HG03159 (cell line): Measurements from ENCODE around the gene TENT4A.

Source experiments
- ATAC-seq: cut with Tn5 transposase; IDR thresholded peaks from one replicate; pipeline ENCODE4 v1.9.1; 2021; ENCODE audit warnings: mild to moderate bottlenecking, moderate library complexity; ENCODE audit not compliant: unreplicated experiment

TENT4A gene

DNA sequence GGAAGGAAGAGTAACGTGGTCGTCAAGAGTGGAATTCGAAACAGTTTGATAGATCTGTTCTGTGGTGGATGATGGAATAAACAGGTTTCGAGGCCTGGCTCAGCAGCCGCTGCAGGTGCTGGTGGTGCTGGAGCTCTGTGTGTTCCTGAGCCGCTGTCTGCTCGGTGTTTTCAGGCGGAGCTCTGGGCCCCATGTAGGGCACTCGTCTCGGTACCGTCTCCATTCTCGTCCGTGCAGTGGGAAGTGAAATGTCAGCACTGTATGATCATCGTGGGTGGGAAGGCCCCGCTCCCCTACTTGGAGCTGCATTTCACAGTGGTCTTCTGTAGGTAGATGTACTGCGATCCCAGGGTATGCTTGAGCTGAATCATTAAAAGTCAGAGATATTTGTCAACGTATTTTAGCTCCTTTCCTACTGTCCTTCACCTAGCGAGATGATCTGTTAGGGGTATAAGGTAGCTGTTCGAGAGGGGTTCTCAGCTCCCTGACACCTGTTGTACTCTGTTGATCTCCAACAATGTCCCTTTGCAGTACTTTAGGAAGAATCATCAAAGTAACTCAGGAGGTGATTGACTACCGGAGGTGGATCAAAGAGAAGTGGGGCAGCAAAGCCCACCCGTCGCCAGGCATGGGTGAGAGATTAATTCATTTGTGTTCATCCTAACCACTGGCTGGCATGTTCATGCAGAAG lies 35.9 kb downstream of the TENT4A start:
- no peak for ATAC-seq

DNA sequence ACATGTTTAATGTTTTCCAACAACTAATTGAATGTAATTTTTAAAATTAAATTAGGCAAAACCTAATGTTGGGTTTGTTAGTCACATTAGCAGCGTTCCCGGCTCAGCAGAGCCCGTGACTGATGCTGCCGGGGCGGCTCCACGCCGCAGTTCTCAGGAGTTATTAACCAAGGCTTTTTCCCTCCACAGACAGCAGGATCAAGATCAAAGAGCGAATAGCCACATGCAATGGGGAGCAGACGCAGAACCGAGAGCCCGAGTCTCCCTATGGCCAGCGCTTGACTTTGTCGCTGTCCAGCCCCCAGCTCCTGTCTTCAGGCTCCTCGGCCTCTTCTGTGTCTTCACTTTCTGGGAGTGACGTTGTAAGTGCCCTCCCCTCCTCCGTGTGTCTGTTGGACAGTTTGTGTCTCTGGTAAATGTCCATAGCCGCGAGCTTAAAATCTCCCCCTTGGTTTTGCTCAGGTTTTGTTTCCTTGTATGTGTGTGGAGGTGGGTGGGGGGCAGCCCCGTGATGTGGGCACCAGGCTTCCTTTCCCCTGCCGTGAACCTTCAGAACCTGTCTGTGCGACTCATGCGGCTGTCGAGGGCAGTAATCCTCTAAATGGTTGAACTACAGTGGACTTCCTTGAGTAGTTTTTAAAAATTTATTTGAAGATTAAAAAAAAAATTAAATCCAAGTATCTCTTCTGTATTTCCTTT lies 37.1 kb downstream of the TENT4A start:
- ATAC-seq, result no peak

DNA sequence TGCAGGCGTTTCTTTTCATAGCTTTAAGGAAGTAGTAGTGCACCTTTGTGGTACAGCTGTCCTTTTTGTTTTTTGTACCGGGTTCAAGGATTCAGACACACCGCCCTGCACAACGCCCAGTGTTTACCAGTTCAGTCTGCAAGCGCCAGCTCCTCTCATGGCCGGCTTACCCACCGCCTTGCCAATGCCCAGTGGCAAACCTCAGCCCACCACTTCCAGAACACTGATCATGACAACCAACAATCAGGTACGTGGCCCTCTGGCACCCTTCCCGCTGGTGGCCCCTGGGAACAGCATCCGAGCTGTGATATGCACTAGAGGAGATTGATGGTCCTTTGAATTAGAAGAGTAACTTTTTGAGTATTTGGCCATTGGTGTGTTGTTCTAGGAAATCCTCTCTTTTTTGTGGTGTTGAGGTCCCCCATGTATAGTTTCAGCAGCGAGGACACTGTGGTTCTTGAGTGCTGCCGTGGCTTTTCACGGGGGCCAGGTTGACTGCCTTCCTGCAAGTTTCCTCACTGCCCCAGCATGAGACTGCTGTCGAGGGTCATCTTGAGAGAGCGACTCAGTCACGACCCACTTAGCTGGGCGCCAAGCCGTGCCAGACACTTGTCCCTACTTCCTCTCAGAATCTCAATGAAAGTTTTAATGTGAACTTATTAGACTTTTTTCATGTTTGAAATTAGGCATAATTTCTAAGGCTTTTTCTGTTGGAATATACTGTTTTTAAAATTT lies 37.9 kb downstream of the TENT4A start:
- no peak for ATAC-seq

DNA sequence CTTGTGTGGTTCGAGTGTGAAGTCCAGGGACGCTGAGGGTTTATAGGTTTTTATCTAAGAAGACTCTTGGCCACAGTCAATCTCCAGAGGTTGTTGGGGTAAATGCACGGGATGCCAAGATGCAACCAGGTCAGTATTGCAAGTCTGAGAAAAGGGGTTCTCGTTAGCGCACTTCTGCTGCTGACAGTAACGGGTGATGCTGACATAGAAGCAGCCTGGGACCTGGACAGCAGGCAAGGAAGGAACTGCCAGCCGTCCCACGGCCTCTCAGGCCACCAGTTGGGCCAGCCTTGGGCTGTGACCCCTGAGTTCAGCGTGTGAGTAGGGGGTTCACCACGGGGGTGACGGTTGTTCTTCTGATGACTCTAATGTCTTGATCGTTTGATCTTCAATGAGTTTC lies 39.0 kb downstream of the TENT4A start:
- ATAC-seq, result no peak

DNA sequence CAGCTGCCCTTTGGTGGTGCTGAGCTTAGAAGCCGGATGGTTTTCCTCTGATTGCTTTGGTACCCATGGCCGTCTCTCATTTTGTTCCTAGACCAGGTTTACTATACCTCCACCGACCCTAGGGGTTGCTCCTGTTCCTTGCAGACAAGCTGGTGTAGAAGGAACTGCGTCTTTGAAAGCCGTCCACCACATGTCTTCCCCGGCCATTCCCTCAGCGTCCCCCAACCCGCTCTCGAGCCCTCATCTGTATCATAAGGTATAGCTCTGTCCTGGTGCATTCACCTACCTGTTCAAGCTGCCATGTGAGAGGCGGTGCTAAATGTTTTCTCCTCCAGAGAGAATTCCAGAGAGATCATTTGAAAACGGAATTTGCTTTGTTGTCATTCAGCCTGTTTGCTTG lies 39.5 kb downstream of the TENT4A start:
- no peak for ATAC-seq

DNA sequence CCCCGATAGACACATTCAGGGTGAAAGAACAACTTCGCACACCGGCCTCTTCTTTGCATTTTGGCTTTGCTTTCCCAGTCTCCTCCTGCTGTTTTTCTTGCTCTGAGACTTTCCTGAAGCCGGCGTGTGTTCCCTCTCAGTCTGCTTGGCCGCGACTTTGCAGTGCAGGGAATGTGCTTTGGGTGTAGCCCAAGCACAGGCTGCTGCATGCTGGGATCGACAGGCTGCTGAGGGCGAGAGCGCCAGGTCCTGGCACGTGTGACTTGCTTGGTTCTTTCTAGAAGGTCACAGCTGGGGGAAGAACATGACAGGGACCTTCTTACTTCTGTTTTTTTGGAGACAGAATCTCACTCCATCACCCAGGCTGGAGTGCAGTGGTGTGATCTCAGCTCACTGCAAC lies 40.6 kb downstream of the TENT4A start:
- no peak for ATAC-seq

DNA sequence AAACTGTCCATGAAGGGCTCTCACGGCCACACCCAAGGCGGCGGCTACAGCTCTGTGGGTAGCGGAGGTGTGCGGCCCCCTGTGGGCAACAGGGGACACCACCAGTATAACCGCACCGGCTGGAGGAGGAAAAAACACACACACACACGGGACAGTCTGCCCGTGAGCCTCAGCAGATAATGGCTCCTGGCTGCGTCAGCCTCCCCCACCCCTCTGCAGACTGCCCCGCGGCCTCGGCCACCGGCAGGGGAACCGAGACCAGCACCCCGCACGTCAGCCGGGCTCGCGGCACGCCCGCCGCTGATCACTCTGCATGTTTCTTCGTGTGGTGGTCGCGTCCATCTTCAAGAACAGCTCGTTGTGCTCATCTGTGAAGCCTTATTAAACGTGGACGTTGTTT lies 41.5 kb downstream of the TENT4A start:
- ATAC-seq, result no peak

DNA sequence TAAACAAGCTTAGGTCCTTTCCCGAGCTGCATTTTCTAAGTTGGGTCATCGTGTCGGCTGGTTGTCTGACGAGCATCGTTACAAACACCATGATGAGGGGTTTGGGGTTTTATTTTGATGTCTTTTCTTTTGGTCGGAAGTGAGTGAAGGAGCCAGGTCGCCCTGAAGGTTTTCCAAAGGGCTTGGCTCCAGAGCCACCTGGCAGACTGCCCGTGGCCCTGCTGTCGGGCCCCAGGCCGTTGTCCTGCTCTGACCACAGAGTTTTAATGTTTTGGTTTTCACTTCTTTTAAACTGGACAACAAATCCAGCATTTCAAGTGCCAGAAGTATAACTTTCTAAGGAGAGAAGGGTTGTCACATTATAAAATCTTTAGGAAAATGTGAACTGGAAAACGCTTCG lies 42.3 kb downstream of the TENT4A start:
- ATAC-seq, result no peak

DNA sequence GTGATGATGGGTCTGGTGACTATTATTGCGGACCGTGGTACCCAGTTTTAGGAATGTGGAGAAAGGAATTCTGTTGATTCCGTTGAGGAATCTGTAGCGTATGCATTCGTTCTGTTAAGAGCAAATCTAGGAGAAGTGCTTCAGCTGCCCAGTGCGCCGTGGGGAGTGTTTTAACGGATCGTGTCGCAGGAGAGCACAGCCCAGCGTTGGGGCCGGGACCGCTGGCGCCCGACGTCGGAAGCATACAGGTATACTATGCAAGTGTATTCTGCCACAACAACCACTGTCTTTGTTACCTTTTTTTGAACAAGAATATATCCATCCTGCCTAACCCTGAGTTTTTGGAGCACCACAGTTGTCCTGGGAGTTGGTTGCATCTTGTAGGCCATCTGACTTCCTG lies 42.7 kb downstream of the TENT4A start:
- ATAC-seq, result no peak

DNA sequence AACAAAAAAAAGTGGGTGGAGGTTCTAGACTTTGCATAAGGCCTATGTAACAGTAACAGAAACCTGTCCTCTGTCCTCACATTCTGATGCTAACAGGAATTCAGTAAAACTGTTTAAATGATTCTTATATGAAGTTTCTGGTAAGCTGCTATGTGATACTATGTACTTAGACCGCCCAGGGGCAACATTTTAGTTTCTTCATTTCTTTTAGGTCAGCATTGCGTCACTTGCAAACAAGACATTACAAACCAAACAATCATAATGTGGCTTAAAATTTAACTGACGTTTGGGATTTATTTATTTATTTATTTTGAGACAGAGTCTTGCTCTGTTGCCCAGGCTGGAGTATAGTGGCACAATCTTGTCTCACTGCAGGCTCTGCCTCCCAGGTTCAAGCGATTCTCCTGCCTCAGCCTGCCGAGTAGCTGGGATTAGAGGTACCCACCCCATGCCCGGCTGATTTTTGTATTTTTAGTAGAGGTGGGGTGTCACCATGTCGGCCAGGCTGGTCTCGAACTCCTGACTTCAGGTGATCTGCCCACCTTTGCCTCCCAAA lies 44.3 kb downstream of the TENT4A start:
- no peak for ATAC-seq

DNA sequence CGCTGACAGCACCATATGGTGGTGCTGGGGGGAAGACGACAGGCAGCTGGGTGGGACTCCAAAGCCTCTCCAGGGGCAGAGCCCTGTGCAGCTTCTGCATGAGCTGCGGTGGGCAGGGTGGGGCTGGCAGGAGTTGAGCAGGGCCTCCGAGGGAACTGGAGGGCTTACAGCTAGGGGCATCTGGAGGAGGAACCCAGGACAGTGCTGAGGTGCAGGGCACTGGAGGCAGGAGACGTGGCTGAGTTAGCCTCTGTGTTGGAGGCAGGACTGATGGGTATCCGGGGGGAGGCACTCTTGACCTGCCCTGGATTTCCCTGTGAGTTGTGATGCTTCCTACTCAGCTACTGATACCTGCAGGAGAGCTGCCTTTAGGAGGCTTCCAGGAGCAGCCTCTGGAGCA lies 45.0 kb downstream of the TENT4A start:
- no peak for ATAC-seq

DNA sequence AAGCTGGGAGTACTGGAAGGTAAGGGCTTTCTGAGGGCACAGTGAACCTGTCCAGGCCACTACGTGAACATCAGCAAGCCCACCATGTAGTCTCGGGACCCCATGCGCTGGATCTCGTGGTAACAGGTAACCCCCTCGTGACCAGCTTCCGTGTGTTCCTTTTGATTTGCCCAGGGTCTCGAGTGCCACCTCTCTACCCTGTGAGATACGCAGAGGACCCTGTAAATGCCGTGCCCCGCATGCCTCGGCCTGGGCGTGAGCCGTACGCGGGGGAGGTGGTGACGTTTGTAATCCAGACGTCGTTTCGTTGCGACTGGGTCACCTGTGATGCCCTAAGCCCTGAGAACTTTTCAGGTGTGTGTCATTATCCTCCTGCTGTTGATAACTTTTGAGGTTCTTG lies 45.5 kb downstream of the TENT4A start:
- no peak for ATAC-seq

DNA sequence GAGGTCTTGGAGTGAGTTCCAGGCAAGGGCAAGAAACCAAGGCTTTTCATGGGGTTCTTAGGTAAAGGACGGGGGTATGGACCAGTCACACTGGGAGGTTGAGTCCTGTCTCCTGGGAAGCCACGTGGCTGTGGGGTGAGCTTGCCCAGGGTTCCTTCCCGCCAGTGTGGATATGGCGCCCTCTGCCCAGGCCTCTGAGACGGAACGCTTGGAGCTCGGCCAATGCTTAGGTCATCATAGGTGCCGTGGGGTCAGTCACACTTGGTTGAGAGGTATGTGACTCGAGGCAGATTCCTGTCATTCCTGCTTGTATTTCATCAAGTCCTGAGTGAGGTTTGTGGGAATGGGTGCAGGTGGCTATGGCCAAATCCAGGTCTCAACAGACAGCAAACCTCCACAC lies 46.2 kb downstream of the TENT4A start:
- no peak for ATAC-seq

DNA sequence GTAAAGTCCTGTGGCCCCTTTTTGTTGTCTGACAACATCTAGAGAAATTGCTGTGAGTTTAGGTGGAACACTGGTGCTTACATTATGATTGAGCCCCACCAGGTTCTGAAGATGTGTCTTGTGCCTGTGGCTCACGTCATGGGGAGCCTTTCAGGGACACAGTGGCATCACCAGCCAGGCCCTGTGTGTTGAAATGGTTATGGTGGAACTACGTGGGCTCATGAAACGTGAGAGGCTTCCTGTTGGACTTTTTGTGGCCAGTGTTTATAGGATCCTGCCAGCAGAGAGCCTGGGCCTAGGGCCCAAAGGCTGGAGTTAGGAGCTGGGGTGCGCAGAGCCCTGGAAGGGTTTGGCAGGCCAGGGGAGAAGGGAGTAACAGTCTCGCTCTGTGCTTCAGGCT lies 46.8 kb downstream of the TENT4A start:
- ATAC-seq, result no peak

DNA sequence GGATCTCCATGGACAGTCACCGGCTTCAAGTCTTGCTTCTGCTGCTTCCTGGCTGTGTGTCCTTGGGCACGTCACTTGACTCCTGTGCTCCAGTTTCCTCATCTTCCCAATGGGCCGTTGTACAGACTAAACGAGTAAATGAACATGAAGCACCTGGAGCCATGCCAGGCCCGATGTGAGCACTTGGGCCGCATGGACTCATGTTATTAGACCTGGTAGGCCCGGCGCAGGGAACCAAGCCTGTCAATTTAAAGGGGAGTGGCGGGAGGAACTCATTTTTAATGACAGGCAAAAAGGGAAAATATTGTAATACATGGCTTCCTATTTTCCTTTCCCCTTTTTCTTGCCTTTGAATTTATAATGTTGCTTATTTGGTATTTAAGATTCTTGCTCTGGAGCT lies 47.5 kb downstream of the TENT4A start:
- no peak for ATAC-seq

DNA sequence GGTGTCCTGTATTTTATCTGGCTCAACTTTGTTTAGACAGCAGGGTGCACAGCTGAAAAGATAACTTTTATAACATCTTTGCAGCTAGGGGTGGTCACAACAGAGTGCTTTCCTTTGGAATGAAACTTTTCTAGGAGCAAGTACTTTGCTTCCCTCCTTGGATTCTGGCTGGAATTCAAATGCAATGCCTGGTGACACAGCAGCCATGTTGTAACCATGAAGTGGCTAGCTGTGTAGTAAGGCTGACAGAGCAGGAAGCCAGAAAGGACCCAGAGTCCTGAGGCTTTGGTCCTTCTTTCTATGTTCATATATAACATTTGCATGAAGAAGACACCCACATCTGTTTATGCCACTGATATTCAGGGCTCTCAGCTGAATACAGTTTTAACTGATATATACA lies 48.1 kb downstream of the TENT4A start:
- ATAC-seq, result no peak

DNA sequence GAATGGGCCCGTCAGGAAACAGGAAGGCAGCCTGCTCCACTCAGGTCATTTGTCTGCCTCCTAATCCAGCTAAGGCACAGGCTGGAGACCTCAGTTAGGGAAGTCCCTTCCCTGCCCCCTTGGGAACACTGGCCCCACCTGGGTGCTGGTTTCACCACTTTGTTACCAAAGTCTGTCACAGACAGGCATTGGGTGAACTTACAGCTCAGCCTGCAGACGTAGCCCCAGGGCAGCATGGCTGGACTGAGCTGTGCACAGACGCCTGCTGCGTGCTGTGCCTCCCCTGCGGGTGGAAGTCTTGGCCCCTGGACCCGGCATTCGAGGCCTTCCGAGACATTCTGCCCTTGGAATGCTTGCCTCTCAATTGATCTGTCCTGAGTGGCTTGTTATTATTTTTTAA lies 48.9 kb downstream of the TENT4A start:
- ATAC-seq, result no peak

DNA sequence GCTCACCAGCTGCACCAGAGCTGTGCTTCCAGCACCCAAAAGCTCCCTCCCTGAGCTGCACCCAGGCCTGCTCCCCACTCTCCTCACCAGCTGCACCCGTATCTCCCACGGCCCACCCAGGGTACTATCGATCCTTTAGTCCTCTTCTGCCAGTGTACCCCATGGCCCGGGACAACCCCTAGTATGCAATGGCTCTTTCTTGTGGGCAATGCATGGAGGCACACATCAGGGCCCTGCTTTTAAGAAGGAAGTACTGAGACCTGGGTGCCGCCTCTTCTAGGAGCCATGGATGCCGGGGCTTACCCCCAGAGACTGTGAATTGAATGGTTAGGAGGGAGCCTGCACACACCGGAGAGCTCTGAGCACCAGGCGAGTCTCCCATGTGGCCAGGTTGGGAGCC lies 49.5 kb downstream of the TENT4A start:
- ATAC-seq, result no peak

DNA sequence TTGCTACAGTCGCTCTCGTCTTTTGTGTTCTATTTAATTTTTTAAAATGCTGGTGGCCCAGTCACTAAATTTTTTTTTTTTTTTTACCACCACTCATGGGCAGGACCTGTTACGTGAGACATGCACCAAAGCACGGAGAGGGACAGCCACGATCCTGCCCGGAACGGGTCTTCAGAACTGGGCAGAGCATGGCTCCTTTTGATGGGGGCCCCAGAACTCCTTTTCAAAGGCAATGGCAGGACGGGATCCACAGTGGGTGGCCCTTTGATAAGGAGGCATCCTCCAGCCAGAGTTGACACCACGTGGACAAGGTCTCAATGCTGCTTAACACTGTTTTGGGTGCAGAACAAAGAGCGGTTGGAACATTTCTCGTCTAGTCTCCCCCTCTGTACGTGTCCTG lies 50.0 kb downstream of the TENT4A start:
- ATAC-seq, result no peak

DNA sequence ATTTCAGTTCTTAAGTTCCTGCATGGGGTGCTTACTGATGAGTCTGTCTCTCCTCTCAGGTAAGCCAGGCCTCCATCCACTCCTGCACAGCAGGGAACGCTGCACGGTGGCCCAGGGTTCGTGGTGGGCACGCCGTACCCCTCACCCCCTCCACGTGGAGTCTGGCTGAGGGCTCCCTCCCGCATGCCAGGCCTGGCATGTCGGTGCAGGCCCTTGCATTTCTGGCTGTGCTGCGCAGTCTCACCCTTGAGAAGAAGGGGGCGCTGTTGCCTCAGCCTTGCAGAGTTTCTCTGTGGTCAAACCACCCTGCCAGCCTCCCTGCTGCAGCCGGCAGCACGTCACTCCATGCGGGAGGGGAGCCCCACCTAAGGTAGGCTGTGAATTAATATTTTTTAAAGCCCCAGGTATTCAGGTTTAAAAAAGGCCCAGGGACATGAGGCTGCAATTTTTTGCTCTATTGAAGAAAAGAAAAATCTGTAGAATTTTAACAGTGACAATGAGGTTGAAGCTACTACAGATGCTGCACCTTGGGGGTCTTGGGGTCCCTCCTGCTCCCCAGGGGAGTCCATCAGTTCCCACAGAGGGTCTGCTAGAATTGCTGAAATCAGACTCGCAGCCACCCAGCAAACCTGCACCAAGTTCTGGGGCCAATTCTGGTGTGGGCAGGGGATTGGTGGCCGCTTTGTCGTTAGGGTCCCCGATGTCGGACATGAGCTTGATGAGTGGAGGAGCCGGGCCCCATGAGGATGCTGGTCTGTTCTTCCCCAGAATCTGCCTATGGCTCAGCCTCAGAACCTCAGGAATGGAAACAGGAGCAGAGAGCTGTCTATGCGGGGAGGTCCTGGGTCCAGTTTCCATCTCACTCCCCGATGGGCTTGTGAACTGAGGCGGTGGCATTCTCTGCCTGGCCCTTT lies 52.6 kb downstream of the TENT4A start:
- peak; percentile 88 for ATAC-seq

DNA sequence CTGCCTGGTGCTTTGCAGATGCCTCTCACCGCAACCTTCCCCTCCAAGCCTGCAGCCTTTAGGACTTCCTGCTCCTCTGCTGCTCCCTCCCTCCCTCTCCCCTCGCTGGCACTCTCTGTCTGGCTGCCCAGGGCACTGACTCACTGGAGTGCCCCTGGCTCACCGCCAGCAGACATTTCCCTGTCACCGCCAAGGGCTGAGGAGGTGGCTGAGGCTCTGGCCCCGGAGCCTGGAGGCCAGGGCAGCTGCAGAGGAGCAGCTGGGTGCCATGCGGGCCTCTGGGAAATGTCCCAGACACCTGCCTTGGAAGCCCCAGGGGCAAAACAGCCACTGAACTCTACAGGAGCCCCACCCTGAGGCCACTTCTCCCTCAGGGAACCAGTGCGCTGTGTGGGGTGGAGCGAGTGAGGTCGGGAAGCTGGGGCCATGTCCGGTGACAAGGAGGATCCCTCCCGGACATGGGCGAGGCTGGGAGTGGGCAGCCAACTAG lies 53.4 kb downstream of the TENT4A start:
- no peak for ATAC-seq
